PC-3 (cell line): ENCODE measurements around the gene KCNH1.

ENCODE experiments used
- EZH2 ChIP-seq: fragments of 300-600 bp; sonication (generic); IDR thresholded peaks from one replicate; pipeline ENCODE4 v1.6.1; 2017; ENCODE audit warnings: antibody characterized with exemption, mild to moderate bottlenecking, low read length; ENCODE audit not compliant: unreplicated experiment
- EZH2phosphoT487 ChIP-seq: fragments of 300-600 bp; sonication (generic); IDR thresholded peaks from 2 replicates; pipeline ENCODE4 v1.6.1; 2018; ENCODE audit warnings: mild to moderate bottlenecking, antibody characterized with exemption, low read length, borderline replicate concordance
- TF ChIP-seq, protein P1 (sequence below): fragments of 300-600 bp; sonication (generic); conservative IDR thresholded peaks from 2 replicates; pipeline ENCODE4 v1.5.1; 2017; ENCODE audit warnings: antibody characterized with exemption, low read depth, mild to moderate bottlenecking, low read length

DNA sequence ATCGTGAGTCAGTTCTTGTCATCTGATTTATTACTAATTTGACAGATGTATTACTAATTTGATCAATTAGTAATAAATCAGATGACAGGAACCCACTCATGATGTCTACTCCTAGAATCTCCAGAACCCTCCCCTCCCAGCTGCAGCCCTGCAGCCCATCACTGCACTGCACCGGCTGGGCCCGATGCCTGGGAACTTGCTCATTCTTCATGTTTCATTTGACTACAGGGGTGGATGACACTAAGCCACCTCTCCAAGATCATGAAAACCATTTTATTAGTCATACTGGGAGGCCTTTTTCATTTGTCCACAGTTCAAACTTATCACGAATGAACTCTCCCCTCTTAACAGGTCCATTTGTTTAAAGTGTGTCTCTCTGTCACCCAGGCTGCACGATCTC is 41.0 kb downstream of the KCNH1 start:
- TF ChIP-seq, protein P1, sequence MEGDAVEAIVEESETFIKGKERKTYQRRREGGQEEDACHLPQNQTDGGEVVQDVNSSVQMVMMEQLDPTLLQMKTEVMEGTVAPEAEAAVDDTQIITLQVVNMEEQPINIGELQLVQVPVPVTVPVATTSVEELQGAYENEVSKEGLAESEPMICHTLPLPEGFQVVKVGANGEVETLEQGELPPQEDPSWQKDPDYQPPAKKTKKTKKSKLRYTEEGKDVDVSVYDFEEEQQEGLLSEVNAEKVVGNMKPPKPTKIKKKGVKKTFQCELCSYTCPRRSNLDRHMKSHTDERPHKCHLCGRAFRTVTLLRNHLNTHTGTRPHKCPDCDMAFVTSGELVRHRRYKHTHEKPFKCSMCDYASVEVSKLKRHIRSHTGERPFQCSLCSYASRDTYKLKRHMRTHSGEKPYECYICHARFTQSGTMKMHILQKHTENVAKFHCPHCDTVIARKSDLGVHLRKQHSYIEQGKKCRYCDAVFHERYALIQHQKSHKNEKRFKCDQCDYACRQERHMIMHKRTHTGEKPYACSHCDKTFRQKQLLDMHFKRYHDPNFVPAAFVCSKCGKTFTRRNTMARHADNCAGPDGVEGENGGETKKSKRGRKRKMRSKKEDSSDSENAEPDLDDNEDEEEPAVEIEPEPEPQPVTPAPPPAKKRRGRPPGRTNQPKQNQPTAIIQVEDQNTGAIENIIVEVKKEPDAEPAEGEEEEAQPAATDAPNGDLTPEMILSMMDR: no peak
- TF ChIP-seq EZH2: no peak
- no peak for TF ChIP-seq EZH2phosphoT487
